K562 (cell line): ENCODE data around the gene PAK1IP1. TPM values are rescaled to one million over a fixed set of nuclear protein-coding genes. Genes with fewer than 3 reads are reported as not detected.

ENCODE experiments used
- ARHGAP35 ChIP-seq: fragments of 450-650 bp; IDR thresholded peaks from 2 replicates; pipeline ENCODE4 v1.6.1; 2018; ENCODE audit not compliant: partially characterized antibody
- ARID1B ChIP-seq: fragments of 450-650 bp; IDR thresholded peaks from 2 replicates; pipeline ENCODE4 v1.6.1; 2016; ENCODE audit warnings: antibody characterized with exemption, mild to moderate bottlenecking, inconsistent platforms
- CHD7 ChIP-seq: fragments of 200-600 bp; sonication (generic); IDR thresholded peaks from one replicate; pipeline ENCODE4 v1.6.1; 2012; ENCODE audit warnings: mild to moderate bottlenecking, low read depth, low read length, inconsistent platforms
- FOXK1 ChIP-seq: sonication (generic); formaldehyde crosslinking; IDR thresholded peaks from 2 replicates; pipeline ENCODE4 v1.8.0; 2022; ENCODE audit warnings: missing genetic modification reagents, mild to moderate bottlenecking, borderline replicate concordance
- HDAC1 ChIP-seq, 2 experiments: fragments of 450-650 bp; IDR thresholded peaks; 2 replicates each; pipeline ENCODE4 v1.6.1; 2016 to 2017; ENCODE audit warnings: inconsistent platforms in 1 of 2, mild to moderate bottlenecking in 1 of 2, moderate library complexity in 1 of 2
- MCM3 ChIP-seq: fragments of 450-650 bp; IDR thresholded peaks from 2 replicates; pipeline ENCODE4 v1.6.1; 2016
- PKNOX1 ChIP-seq: fragments of 450-650 bp; IDR thresholded peaks from 2 replicates; pipeline ENCODE4 v1.6.1; 2016
- RBFOX2 ChIP-seq: fragments of 200-400 bp; formaldehyde crosslinking; IDR thresholded peaks from 2 replicates; pipeline ENCODE4 v1.6.1; 2017; ENCODE audit warnings: low read depth, mild to moderate bottlenecking, low read length, moderate library complexity
- SIN3A ChIP-seq, 2 experiments: fragments of 150-350 bp in 1 of 2; IDR thresholded peaks; 2 replicates each; pipeline ENCODE4 v1.6.1; 2011 to 2016; ENCODE audit warnings: borderline replicate concordance in 2 of 2, low read depth in 2 of 2, low read length in 2 of 2, mild to moderate bottlenecking in 2 of 2, moderate library complexity in 2 of 2; ENCODE audit not compliant: control insufficient read depth in 1 of 2
- SNIP1 ChIP-seq: fragments of 450-650 bp; IDR thresholded peaks from 2 replicates; pipeline ENCODE4 v1.7.1; 2017; ENCODE audit warnings: low read depth, mild to moderate bottlenecking
- TEAD4 ChIP-seq, 2 experiments: sonication (generic) in 1 of 2; formaldehyde crosslinking in 1 of 2; IDR thresholded peaks; 2 replicates each; pipeline versions ENCODE4 v1.6.1 to v1.8.0; 2012 to 2022; ENCODE audit warnings: borderline replicate concordance in 1 of 2, inconsistent platforms in 1 of 2, low read length in 1 of 2, mild to moderate bottlenecking in 1 of 2, missing genetic modification reagents in 1 of 2
- ZC3H8 ChIP-seq: fragments of 450-650 bp; IDR thresholded peaks from 2 replicates; pipeline ENCODE4 v1.6.1; 2017
- polyA plus RNA-seq, 8 experiments: library from polyadenylated mRNA; depleted of rRNA in 4 of 8; stranded (reverse) in 5 of 8; unstranded in 3 of 8; fragments of >200 nt; fragmentation: Nextera tagmentation in 2 of 8; fragmentation: Illumina TruSeq in 1 of 8; extraction: Ambion mirVana in 2 of 8; extraction: Trizol in 1 of 8; gene quantifications; 2 replicates each; pipeline versions ENCODE4 v1.2.1 to v1.2.3, GENCODE V29; 2011 to 2014; ENCODE audit warnings: inconsistent platforms in 1 of 8, missing spikeins in 1 of 8
- total RNA-seq, 7 experiments: library from RNA; depleted of rRNA in 6 of 7; stranded (reverse); fragments of >200 nt in 6 of 7; fragmentation: Illumina TruSeq in 2 of 7; extraction: Trizol in 2 of 7; gene quantifications; 2 replicates each; pipeline versions ENCODE4 v1.2.1 to v1.2.3, GENCODE V29; 2011 to 2021; ENCODE audit warnings: low replicate concordance in 1 of 7
- TF ChIP-seq, protein P1 (sequence below): fragments of 200-800 bp; sonication (Bioruptor generic); IDR thresholded peaks from 2 replicates; pipeline ENCODE4 v1.6.1; 2017; ENCODE audit warnings: missing genetic modification characterization, missing compliant biosample characterization

PAK1IP1 gene
- total and polyA plus RNA-seq, 9 of the 15 experiments (the other 6 are each of a cell fraction or from before 2014, with no cell fraction given) = 50.0 to 200 (median 87.0) TPM

GRCh38 chr6:10747251-10747972, 52.6 kb downstream of the PAK1IP1 start, which contains the start of gene TMEM14B (continued):
- TF ChIP-seq CHD7 (no peak), ARHGAP35 (no peak), ARID1B (peak; percentile 8; the same call in 1 of the 2 replicates), SNIP1 (no peak), RBFOX2 (peak; percentile 96), TEAD4 (IDR thresholded peaks at IDR 0.05; ENCODE audit: low read length) (peak; percentile 14), TEAD4 (CRISPR knock-in tag; IDR thresholded peaks at IDR 0.05; ENCODE audit: borderline replicate concordance) (no peak), PKNOX1 (no peak), SIN3A (IDR thresholded peaks at IDR 0.05; ENCODE audit: borderline replicate concordance in 2 of 2, control insufficient read depth in 1 of 2, low read depth in 2 of 2, low read length in 2 of 2) (peak; percentile 73 to 84; a peak in 2 of 4 replicates), ZC3H8 (no peak), HDAC1 (IDR thresholded peaks at IDR 0.05) (peak in 1 of 2 experiments; percentile 77; a peak in 2 of 4 replicates), FOXK1 (CRISPR knock-in tag) (0 out of 2 replicates have a peak, but pooled peaks have one; percentile 18), MCM3 (no peak)
- TF ChIP-seq, protein P1, sequence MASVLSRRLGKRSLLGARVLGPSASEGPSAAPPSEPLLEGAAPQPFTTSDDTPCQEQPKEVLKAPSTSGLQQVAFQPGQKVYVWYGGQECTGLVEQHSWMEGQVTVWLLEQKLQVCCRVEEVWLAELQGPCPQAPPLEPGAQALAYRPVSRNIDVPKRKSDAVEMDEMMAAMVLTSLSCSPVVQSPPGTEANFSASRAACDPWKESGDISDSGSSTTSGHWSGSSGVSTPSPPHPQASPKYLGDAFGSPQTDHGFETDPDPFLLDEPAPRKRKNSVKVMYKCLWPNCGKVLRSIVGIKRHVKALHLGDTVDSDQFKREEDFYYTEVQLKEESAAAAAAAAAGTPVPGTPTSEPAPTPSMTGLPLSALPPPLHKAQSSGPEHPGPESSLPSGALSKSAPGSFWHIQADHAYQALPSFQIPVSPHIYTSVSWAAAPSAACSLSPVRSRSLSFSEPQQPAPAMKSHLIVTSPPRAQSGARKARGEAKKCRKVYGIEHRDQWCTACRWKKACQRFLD (CRISPR knock-in tag) = no peak
